H9 (cell line): Measurements from ENCODE around the gene RARG. TPM values are rescaled to one million over a fixed set of nuclear protein-coding genes. Genes with fewer than 3 reads are reported as not detected.
A peak's percentile ranks its signal among the peaks of the same experiment; 100 is the strongest.

Source experiments
- DNase-seq: peaks from one replicate; pipeline ENCODE4 v3.0.0-alpha.2; 2017
- H2AFZ ChIP-seq: one replicate; pipeline ENCODE4 v1.6.1; 2013; ENCODE audit warnings: mild to moderate bottlenecking, low read length, control low read depth, moderate library complexity
- H2AK5ac ChIP-seq: 2 replicates; pipeline ENCODE4 v1.6.1; 2013; ENCODE audit warnings: low read length, control low read depth, mixed read lengths; ENCODE audit not compliant: insufficient read length
- H2BK120ac ChIP-seq: one replicate; pipeline ENCODE4 v1.6.1; 2013; ENCODE audit warnings: low read depth, mild to moderate bottlenecking, low read length, control low read depth, inconsistent platforms; ENCODE audit not compliant: poor library complexity, severe bottlenecking
- H2BK12ac ChIP-seq: 2 replicates; pipeline ENCODE4 v1.6.1; 2013; ENCODE audit warnings: low read length, control low read depth, mixed read lengths, low read depth; ENCODE audit not compliant: insufficient read length
- H2BK15ac ChIP-seq: 2 replicates; pipeline ENCODE4 v1.6.1; 2013; ENCODE audit warnings: low read depth, low read length, control low read depth
- H2BK20ac ChIP-seq: one replicate; pipeline ENCODE4 v1.6.1; 2013; ENCODE audit warnings: low read depth, mild to moderate bottlenecking, low read length, control low read depth, inconsistent platforms; ENCODE audit not compliant: poor library complexity, severe bottlenecking
- H2BK5ac ChIP-seq: 2 replicates; pipeline ENCODE4 v1.6.1; 2013; ENCODE audit warnings: low read length, control low read depth, mixed read lengths; ENCODE audit not compliant: insufficient read length
- H3K14ac ChIP-seq: 2 replicates; pipeline ENCODE4 v1.6.1; 2013; ENCODE audit warnings: low read length, control low read depth; ENCODE audit not compliant: insufficient read depth
- H3K18ac ChIP-seq: 2 replicates; pipeline ENCODE4 v1.6.1; 2013; ENCODE audit warnings: low read depth, mild to moderate bottlenecking, mixed read lengths, low read length, control low read depth; ENCODE audit not compliant: insufficient read length
- H3K23ac ChIP-seq: 2 replicates; pipeline ENCODE4 v1.6.1; 2013; ENCODE audit warnings: low read length, control low read depth, mixed read lengths, low read depth; ENCODE audit not compliant: insufficient read length
- H3K23me2 ChIP-seq: 2 replicates; pipeline ENCODE4 v1.6.1; 2013; ENCODE audit warnings: low read depth, mild to moderate bottlenecking, mixed read lengths, low read length, control low read depth; ENCODE audit not compliant: insufficient read length, poor library complexity, severe bottlenecking
- H3K27ac ChIP-seq: 2 replicates; pipeline ENCODE4 v1.5.1; 2013; ENCODE audit warnings: low read length, control low read depth, mixed read lengths, low read depth; ENCODE audit not compliant: insufficient read length
- H3K27me3 ChIP-seq: 2 replicates; pipeline ENCODE4 v1.6.1; 2013; ENCODE audit warnings: low read length, control low read depth, inconsistent platforms; ENCODE audit not compliant: insufficient read depth
- H3K4ac ChIP-seq: 2 replicates; pipeline ENCODE4 v1.6.1; 2013; ENCODE audit warnings: low read depth, mild to moderate bottlenecking, control low read depth, inconsistent platforms, low read length, moderate library complexity
- H3K4me1 ChIP-seq: 2 replicates; pipeline ENCODE4 v1.6.1; 2013; ENCODE audit warnings: low read length, control low read depth, inconsistent platforms; ENCODE audit not compliant: insufficient read depth
- H3K4me2 ChIP-seq: 2 replicates; pipeline ENCODE4 v1.6.1; 2013; ENCODE audit warnings: low read length, control low read depth, mixed read lengths; ENCODE audit not compliant: insufficient read length, insufficient read depth
- H3K56ac ChIP-seq: 2 replicates; pipeline ENCODE4 v1.6.1; 2013; ENCODE audit warnings: low read depth, mild to moderate bottlenecking, mixed read lengths, low read length, control low read depth; ENCODE audit not compliant: insufficient read length
- H3K79me1 ChIP-seq: 2 replicates; pipeline ENCODE4 v1.6.1; 2013; ENCODE audit warnings: low read depth, mild to moderate bottlenecking, moderate library complexity, low read length, control low read depth, inconsistent platforms; ENCODE audit not compliant: insufficient read depth, poor library complexity, severe bottlenecking
- H3K79me2 ChIP-seq: 2 replicates; pipeline ENCODE4 v1.6.1; 2013; ENCODE audit warnings: low read length, control low read depth, inconsistent platforms; ENCODE audit not compliant: insufficient read depth
- H3K9ac ChIP-seq: 2 replicates; pipeline ENCODE4 v1.6.1; 2013; ENCODE audit warnings: low read length, control low read depth, mixed read lengths; ENCODE audit not compliant: insufficient read length; ENCODE audit errors: extremely low read depth
- H3K9me3 ChIP-seq: one replicate; pipeline ENCODE4 v1.6.1; 2013; ENCODE audit warnings: low read depth, low read length, inconsistent platforms; ENCODE audit not compliant: control insufficient read depth
- H3T11ph ChIP-seq: one replicate; pipeline ENCODE4 v1.6.1; 2013; ENCODE audit warnings: mild to moderate bottlenecking, low read length, control low read depth, inconsistent platforms
- H4K20me1 ChIP-seq: one replicate; pipeline ENCODE4 v1.6.1; 2013; ENCODE audit not compliant: control insufficient read depth, insufficient read length, insufficient read depth
- H4K5ac ChIP-seq: 2 replicates; pipeline ENCODE4 v1.6.1; 2013; ENCODE audit warnings: low read depth, mild to moderate bottlenecking, mixed read lengths, low read length, control low read depth; ENCODE audit not compliant: insufficient read length
- H4K8ac ChIP-seq: replicated peaks from 2 replicates; pipeline ENCODE4 v1.6.1; 2013; ENCODE audit warnings: low read length, control low read depth, mixed read lengths, low read depth; ENCODE audit not compliant: insufficient read length
- H4K91ac ChIP-seq: 2 replicates; pipeline ENCODE4 v1.6.1; 2013; ENCODE audit warnings: low read depth, mild to moderate bottlenecking, moderate library complexity, mixed read lengths, low read length, control low read depth; ENCODE audit not compliant: insufficient read length
- H3K27ac Mint-ChIP-seq, 3 experiments: 2 replicates in 2 of 3; 3 replicates in 1 of 3; pipeline ENCODE4 v1.8.0; 2020 to 2021; ENCODE audit warnings: mixed read lengths in 3 of 3, mild to moderate bottlenecking in 1 of 3, moderate library complexity in 1 of 3
- H3K27me3 Mint-ChIP-seq: 2 replicates; pipeline ENCODE4 v1.8.0; 2021; ENCODE audit warnings: low read depth, mild to moderate bottlenecking, moderate library complexity, mixed read lengths
- H3K36me3 Mint-ChIP-seq, 3 experiments: 2 replicates in 2 of 3; 3 replicates in 1 of 3; pipeline ENCODE4 v1.8.0; 2020 to 2021; ENCODE audit warnings: low read depth in 3 of 3, mixed read lengths in 3 of 3; ENCODE audit not compliant: insufficient read depth in 1 of 3
- H3K4me1 Mint-ChIP-seq, 2 experiments: 2 replicates each; pipeline ENCODE4 v1.8.0; 2020; ENCODE audit warnings: mixed read lengths in 2 of 2
- H3K4me3 Mint-ChIP-seq, 2 experiments: 2 replicates in 1 of 2; 3 replicates in 1 of 2; pipeline ENCODE4 v1.8.0; 2020 to 2021; ENCODE audit warnings: mild to moderate bottlenecking in 2 of 2, mixed read lengths in 2 of 2, moderate library complexity in 1 of 2
- H3K9me3 Mint-ChIP-seq, 2 experiments: 2 replicates in 1 of 2; 3 replicates in 1 of 2; pipeline ENCODE4 v1.8.0; 2020; ENCODE audit warnings: mild to moderate bottlenecking in 2 of 2, mixed read lengths in 2 of 2, moderate library complexity in 1 of 2
- CTCF ChIP-seq: fragments of 200-600 bp; sonication (generic); conservative IDR thresholded peaks from 3 replicates; pipeline ENCODE4 v1.8.0; 2021; ENCODE audit warnings: antibody characterized with exemption, mild to moderate bottlenecking
- WGBS: extraction: QIAGEN DNeasy Blood & Tissue Kit; methylation state at CpG from one replicate; pipeline ENCODE4 v1.1.7; 2013; ENCODE audit warnings: missing lambda C conversion rate, low lambda C conversion rate, mixed read lengths; ENCODE audit not compliant: insufficient read length; ENCODE audit errors: extremely low coverage; 5-methylcytosine and 5-hydroxymethylcytosine counted together
- total RNA-seq: library from RNA; stranded (reverse); gene quantifications from 2 replicates; pipeline ENCODE4 v1.2.1, GENCODE V29; 2021

RARG gene
- total RNA-seq, 1 experiment from 2014 or later = 43.7 TPM

- Histone ChIP-seq H3K56ac (no peak overlapping the region), H3T11ph (no peak overlapping the region), H4K91ac (no peak overlapping the region), H3K27ac (no peak overlapping the region), H4K20me1 (no peaks in the 10 kb centered on the region), H3K14ac (no peak overlapping the region), H3K4me2 (no peak overlapping the region), H4K5ac (no peak overlapping the region), H4K8ac (no peak overlapping the region), H3K23ac (no peak overlapping the region), H3K79me1 (no peaks in the 10 kb centered on the region), H2AFZ (no peak overlapping the region), H3K9ac (no peak overlapping the region), H3K27me3 (peaks cover 26% of the 10 kb centered on the region), H2BK12ac (no peak overlapping the region), H3K4me1 (no peaks in the 10 kb centered on the region; the same call in 1 of the 2 replicates), H2BK15ac (no peak overlapping the region), H3K9me3 (no peaks in the 10 kb centered on the region), H2AK5ac (no peak overlapping the region), H3K23me2 (peaks cover 4% of the 10 kb centered on the region), H3K79me2 (no peaks in the 10 kb centered on the region), H2BK5ac (no peak overlapping the region), H2BK120ac (no peak overlapping the region), H3K4ac (no peak overlapping the region), H2BK20ac (no peak overlapping the region), H3K18ac (no peak overlapping the region)
- WGBS = no CpG with 5 or more reads among the region's 4 CpGs
- Mint-ChIP-seq H3K27me3 (peaks cover 100% of the 10 kb centered on the region), H3K9me3 (no peaks in the 10 kb centered on the region; a peak in 1 of 5 replicates), H3K27ac (no peak overlapping the region; a peak in 1 of 7 replicates), H3K4me3 (peak overlapping the region in 1 of 2 experiments; percentile 17; a peak in 3 of 5 replicates), H3K4me1 (peaks cover 18 to 27% of the 10 kb centered on the region in 2 experiments), H3K36me3 (peaks cover 0 to 6% (median 0%) of the 10 kb centered on the region in 3 experiments; a peak in 1 of 7 replicates)
- peak; percentile 94 for DNase-seq
- TF ChIP-seq CTCF = peak; percentile 63
These were observed 57.0 kb downstream of the RARG start for GRCh38 chr12:53174881-53175491.
